ENCODE data around the gene LRP5.

The LRP5 gene

GRCh38 chr11:68468217-68468828 lies 155.9 kb downstream of the LRP5 start:
- TF ChIP-seq GATA2 (IDR thresholded peaks at IDR 0.05; ENCODE audit: low read depth, low read length) (no peak), GATA3 (IDR thresholded peaks at IDR 0.05; ENCODE audit: low read depth, low read length) (no peak)

- 0 out of 2 replicates have a peak, but pooled peaks have one; percentile 6 for TF ChIP-seq GATA2 (IDR thresholded peaks at IDR 0.05; ENCODE audit: low read depth, low read length)
- TF ChIP-seq GATA3 (IDR thresholded peaks at IDR 0.05; ENCODE audit: low read depth, low read length) = no peak
Measured at GRCh38 chr11:68469122-68469521, 156.7 kb downstream of the LRP5 start.

GRCh38 chr11:68469642-68470041 lies 157.3 kb downstream of the LRP5 start:
- TF ChIP-seq GATA2 (IDR thresholded peaks at IDR 0.05; ENCODE audit: low read depth, low read length) (no peak), GATA3 (IDR thresholded peaks at IDR 0.05; ENCODE audit: low read depth, low read length) (no peak)

- no peak for TF ChIP-seq GATA3 (IDR thresholded peaks at IDR 0.05; ENCODE audit: low read depth, low read length)
- TF ChIP-seq GATA2 (IDR thresholded peaks at IDR 0.05; ENCODE audit: low read depth, low read length) = 0 out of 2 replicates have a peak, but pooled peaks have one; percentile 15
Measured at GRCh38 chr11:68470304-68470811, 158.0 kb downstream of the LRP5 start.

GRCh38 chr11:68471360-68472340 lies 159.3 kb downstream of the LRP5 start:
- no peak for TF ChIP-seq GATA3 (IDR thresholded peaks at IDR 0.05; ENCODE audit: low read depth, low read length)
- no peak for TF ChIP-seq GATA2 (IDR thresholded peaks at IDR 0.05; ENCODE audit: low read depth, low read length)

- TF ChIP-seq GATA3 (IDR thresholded peaks at IDR 0.05; ENCODE audit: low read depth, low read length) (no peak), GATA2 (IDR thresholded peaks at IDR 0.05; ENCODE audit: low read depth, low read length) (no peak)
Measured at GRCh38 chr11:68472778-68473177, 160.4 kb downstream of the LRP5 start.

- TF ChIP-seq GATA3 (IDR thresholded peaks at IDR 0.05; ENCODE audit: low read depth, low read length) (no peak), GATA2 (IDR thresholded peaks at IDR 0.05; ENCODE audit: low read depth, low read length) (no peak)
Measured at GRCh38 chr11:68473693-68474092, 161.3 kb downstream of the LRP5 start.

- TF ChIP-seq GATA3 (IDR thresholded peaks at IDR 0.05; ENCODE audit: low read depth, low read length) (no peak), GATA2 (IDR thresholded peaks at IDR 0.05; ENCODE audit: low read depth, low read length) (no peak)
Measured at GRCh38 chr11:68479390-68479789, 167.0 kb downstream of the LRP5 start.

GRCh38 chr11:68480193-68480592 lies 167.8 kb downstream of the LRP5 start:
- TF ChIP-seq GATA3 (IDR thresholded peaks at IDR 0.05; ENCODE audit: low read depth, low read length) = no peak
- no peak for TF ChIP-seq GATA2 (IDR thresholded peaks at IDR 0.05; ENCODE audit: low read depth, low read length)

- no peak for TF ChIP-seq GATA2 (IDR thresholded peaks at IDR 0.05; ENCODE audit: low read depth, low read length)
- no peak for TF ChIP-seq GATA3 (IDR thresholded peaks at IDR 0.05; ENCODE audit: low read depth, low read length)
Measured at GRCh38 chr11:68480852-68481510, 168.6 kb downstream of the LRP5 start.

- TF ChIP-seq GATA2 (IDR thresholded peaks at IDR 0.05; ENCODE audit: low read depth, low read length) (no peak), GATA3 (IDR thresholded peaks at IDR 0.05; ENCODE audit: low read depth, low read length) (no peak)
Measured at GRCh38 chr11:68481579-68482240, 169.3 kb downstream of the LRP5 start.

- TF ChIP-seq GATA3 (IDR thresholded peaks at IDR 0.05; ENCODE audit: low read depth, low read length) (no peak), GATA2 (IDR thresholded peaks at IDR 0.05; ENCODE audit: low read depth, low read length) (no peak)
Measured at GRCh38 chr11:68488623-68489022, 176.2 kb downstream of the LRP5 start.

- TF ChIP-seq GATA2 (IDR thresholded peaks at IDR 0.05; ENCODE audit: low read depth, low read length) (no peak), GATA3 (IDR thresholded peaks at IDR 0.05; ENCODE audit: low read depth, low read length) (no peak)
Measured at GRCh38 chr11:68495220-68495729, 182.9 kb downstream of the LRP5 start.

All from SH-SY5Y (cell line).